Erythroblast (primary cell): ENCODE measurements around the gene OSBPL10.
"Not testable (repeated sequence)": the region's sequence is repeated elsewhere in the genome, so short reads cannot be mapped to it uniquely, and the experiment has no call there.

Source experiments
- DNase-seq, 2 experiments: peaks; one replicate each; lab custom pipeline; 2025; lab: John Stamatoyannopoulos, UW
- GATA1 ChIP-seq: IDR thresholded peaks from 2 replicates; pipeline ENCODE4 v1.6.1; 2011; ENCODE audit warnings: low read depth, mild to moderate bottlenecking, control low read depth, low read length, moderate library complexity
- POLR2A ChIP-seq: IDR thresholded peaks from 2 replicates; pipeline ENCODE4 v1.6.1; 2011; ENCODE audit warnings: mild to moderate bottlenecking, low read length

OSBPL10 gene

GRCh38 chr3:31813197-31813596, 167.9 kb downstream of the OSBPL10 start:
- TF ChIP-seq GATA1 (no peak), POLR2A (no peak)
- no peak for DNase-seq

GRCh38 chr3:31810991-31811433, 170.1 kb downstream of the OSBPL10 start:
- no peak for TF ChIP-seq GATA1
- TF ChIP-seq POLR2A: no peak
- no peak for DNase-seq

DNA sequence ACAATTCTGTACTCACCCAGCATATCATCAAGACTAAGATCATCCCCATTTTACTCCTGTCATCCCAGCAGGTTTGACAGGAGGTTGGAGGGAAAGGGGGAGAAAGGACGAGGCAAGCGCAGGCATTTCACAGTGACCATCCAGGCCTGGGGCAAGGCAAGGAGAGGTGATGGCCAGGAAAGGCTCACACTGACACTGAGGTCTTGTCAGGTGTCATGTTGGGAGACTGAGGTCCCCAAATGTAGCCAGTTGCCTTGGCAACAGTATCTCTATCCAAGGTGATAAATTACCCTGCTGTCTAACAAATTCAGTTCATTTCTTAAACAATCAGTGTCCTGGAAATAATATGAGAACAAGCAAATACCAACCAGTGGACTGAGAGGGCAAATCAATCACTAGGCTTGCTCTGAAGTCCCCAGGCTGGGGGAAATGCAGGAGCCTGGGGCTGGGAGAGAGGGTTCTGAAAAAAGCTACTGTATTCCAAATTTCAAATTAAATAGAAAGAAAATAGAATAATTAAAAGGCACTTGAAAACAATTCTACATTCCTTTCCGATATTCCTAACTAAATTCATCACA, 172.8 kb downstream of the OSBPL10 start:
- no peak for DNase-seq
- TF ChIP-seq POLR2A (no peak), GATA1 (no peak)

- no peak for DNase-seq
- TF ChIP-seq GATA1 (no peak), POLR2A (no peak)
Measured at GRCh38 chr3:31804251-31805051, 176.6 kb downstream of the OSBPL10 start.

DNA sequence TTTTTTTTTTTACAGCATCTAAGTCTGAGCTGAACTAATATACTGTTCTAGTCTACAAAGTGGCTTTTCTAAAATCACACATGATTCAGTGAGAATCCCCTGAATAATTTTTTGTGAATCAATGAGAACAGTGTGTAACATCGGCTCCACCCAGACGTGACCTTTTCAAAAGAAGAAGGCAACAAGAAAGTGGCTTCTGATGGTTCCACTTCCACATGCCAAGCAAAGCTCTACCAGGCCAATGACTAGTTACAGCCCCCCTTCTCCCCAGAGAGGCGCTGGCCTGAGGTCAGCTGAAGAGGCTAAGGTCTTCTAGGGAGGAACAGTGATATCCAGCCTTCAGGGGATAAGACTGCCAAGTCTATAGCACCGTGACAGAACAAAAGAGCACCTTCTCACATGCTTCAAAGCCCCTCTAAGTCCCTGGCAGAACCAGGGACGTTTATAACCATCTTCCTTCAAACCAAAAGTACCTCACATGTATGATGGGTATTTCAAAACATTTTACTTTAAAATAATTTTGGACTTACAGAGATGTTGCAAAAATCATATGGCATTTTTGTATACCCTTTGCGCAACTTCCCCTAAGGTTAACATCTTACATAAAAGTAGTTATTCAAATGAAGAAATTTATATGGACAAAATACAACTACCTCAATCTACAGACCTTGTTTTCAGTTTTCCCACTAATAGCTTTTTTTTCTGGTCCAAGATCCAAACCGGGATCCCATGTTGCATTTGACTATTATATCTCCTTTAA, 177.9 kb downstream of the OSBPL10 start:
- TF ChIP-seq GATA1: no peak
- no peak for TF ChIP-seq POLR2A
- no peak for DNase-seq

- TF ChIP-seq POLR2A (no peak), GATA1 (no peak)
- no peak for DNase-seq
Measured at GRCh38 chr3:31800436-31800835, 180.6 kb downstream of the OSBPL10 start.

- no peak for DNase-seq
- no peak for TF ChIP-seq POLR2A
- no peak for TF ChIP-seq GATA1
Measured at GRCh38 chr3:31798840-31799239, 182.2 kb downstream of the OSBPL10 start.

DNA sequence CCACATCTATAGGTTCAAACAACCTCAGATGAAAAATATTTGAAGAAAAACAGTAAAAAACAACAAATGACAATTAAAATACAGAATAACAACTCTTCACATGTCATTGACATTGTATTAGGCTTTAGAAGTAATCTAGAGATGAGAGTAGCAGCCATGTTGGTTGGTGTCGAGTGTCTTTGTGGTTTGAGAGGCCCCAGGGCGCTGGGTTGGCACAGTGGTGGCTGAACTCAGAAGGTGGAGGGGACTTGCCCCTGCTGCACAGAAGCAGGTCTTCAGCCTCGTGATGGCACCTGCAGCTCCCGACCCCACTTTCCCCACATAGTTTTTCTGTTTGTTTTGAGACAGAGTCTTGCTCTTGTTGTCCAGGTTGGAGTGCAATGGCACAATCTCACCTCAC, 187.2 kb downstream of the OSBPL10 start:
- no peak for TF ChIP-seq GATA1
- TF ChIP-seq POLR2A: no peak
- DNase-seq: no peak

DNA sequence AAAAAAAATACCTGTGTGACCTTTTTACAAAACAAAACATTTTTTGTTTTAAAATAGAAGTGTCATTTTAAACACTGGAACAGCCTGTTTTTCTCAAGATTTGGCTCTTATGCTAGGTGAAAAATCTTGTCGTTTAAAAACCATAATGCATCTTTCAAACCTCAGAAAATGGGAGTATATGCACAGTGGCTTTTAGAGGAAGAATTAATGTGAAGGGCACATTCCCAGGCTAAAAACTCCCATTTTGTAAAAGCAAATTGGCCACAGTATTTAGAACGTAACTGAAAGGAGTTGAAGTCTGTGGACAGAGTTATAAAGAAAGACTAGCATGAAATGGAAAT, 190.0 kb downstream of the OSBPL10 start:
- TF ChIP-seq GATA1 (no peak), POLR2A (no peak)
- no peak for DNase-seq

GRCh38 chr3:31790193-31791089, 190.6 kb downstream of the OSBPL10 start:
- TF ChIP-seq POLR2A (no peak), GATA1 (no peak)
- no peak for DNase-seq

- no peak for DNase-seq
- no peak for TF ChIP-seq GATA1
- no peak for TF ChIP-seq POLR2A
Measured at GRCh38 chr3:31789429-31789828, 191.6 kb downstream of the OSBPL10 start.

DNA sequence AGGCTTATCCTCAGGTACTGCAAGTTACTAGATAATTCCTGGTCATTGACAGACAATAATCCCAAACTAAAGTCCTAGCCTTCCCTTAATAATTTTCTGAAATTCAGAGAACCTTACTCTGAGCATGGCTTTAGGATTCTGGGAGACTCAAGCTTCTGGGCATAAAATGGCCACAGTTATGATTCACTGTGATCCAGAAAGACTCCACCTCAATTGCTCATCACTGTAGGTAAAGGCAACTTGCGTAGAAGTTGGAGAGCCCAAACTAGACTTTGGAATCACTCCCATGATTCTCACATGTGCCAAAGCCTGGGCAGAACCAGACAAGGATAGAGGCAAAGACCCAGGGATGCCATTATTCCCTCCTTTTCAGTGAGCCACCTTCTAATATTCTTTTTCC, 195.3 kb downstream of the OSBPL10 start:
- TF ChIP-seq GATA1 (no peak), POLR2A (no peak)
- no peak for DNase-seq

GRCh38 chr3:31785286-31785685, 195.8 kb downstream of the OSBPL10 start:
- no peak for DNase-seq
- TF ChIP-seq POLR2A: no peak
- TF ChIP-seq GATA1: no peak

GRCh38 chr3:31783851-31784250, 197.2 kb downstream of the OSBPL10 start:
- DNase-seq: not testable (repeated sequence)

DNA sequence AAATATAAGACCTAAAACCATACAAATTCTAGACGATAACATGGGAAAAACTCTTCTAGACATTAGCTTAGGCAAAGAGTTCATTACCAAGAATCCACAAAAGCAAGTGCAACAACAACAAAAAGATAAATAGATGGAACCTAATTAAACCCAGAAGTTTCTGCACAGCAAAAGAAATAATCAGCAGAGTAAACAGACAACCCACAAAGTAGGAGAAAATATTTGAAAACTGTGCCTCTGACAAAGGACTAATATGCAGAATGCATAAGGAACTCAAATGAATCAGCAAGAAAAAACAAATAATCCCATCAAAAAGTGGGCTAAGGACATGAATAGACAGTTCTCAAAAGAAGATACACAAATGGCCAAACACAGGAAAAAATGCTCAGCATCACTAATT, 198.8 kb downstream of the OSBPL10 start:
- DNase-seq: not testable (repeated sequence)
